HCT116 (cell line): Measurements from ENCODE around the gene SPINK13. TPM values are rescaled to one million over a fixed set of nuclear protein-coding genes. Genes with fewer than 3 reads are reported as not detected.

ENCODE experiments used
- ATAC-seq: fragments of 200-7000 bp; cut with Tn5 transposase; 2 replicates; pipeline ENCODE4 v1.9.1; 2020; ENCODE audit warnings: mild to moderate bottlenecking, moderate library complexity
- BruUV-seq: library from RNA; stranded (reverse); fragments of 400-500 nt; replicated peaks from 2 replicates; lab custom pipeline; 2021; lab: Mats Ljungman, UMichigan
- CTCF ChIA-PET: fragments of 300-600 bp; sonication (Branson Sonifier 250); formaldehyde crosslinking; loops from one replicate; lab custom pipeline; 2021; ENCODE audit warnings: antibody characterized with exemption; lab: Charles Lee
- POLR2A ChIA-PET: fragments of 300-600, 350-600 bp; sonication (Branson Sonifier 250); formaldehyde crosslinking; loops from one replicate; lab custom pipeline; 2021; ENCODE audit warnings: antibody characterized with exemption; lab: Charles Lee
- RAD21 ChIA-PET, 2 experiments: fragments of 300-600 bp; sonication (Branson Sonifier 250); formaldehyde crosslinking; loops; one replicate each; lab custom pipeline; 2023; ENCODE audit warnings: low total read pairs in 2 of 2; ENCODE audit not compliant: uncharacterized antibody in 2 of 2, unreplicated experiment in 2 of 2, low non-redundant PET in 1 of 2; lab: Charles Lee
- DNase-seq: peaks from one replicate; pipeline ENCODE4 v3.0.0-alpha.2; 2010; ENCODE audit warnings: low read depth, low spot score
- H2AFZ ChIP-seq: fragments of 200-600 bp; shearing (Covaris generic), sonication (generic); 2 replicates; pipeline ENCODE4 v1.6.1; 2017; ENCODE audit warnings: low read depth, mixed run types, mixed read lengths, antibody characterized with exemption, low read length; ENCODE audit not compliant: poor library complexity, severe bottlenecking
- H3K27ac ChIP-seq: 2 replicates; pipeline ENCODE4 v1.5.1; 2012; ENCODE audit warnings: low read depth, low read length
- H3K27me3 ChIP-seq: fragments of 200-600 bp; sonication (generic); 2 replicates; pipeline ENCODE4 v1.6.1; 2016; ENCODE audit warnings: mixed run types, low read length, mixed read lengths; ENCODE audit not compliant: insufficient read depth
- H3K36me3 ChIP-seq, 2 experiments: fragments of 200-500 bp in 1 of 2; fragments of 200-600 bp in 1 of 2; sonication (Bioruptor generic) in 1 of 2; sonication (generic) in 1 of 2; 2 replicates each; pipeline versions ENCODE4 v1.5.1 to v1.6.1; 2014 to 2016; ENCODE audit warnings: low read length in 2 of 2, inconsistent platforms in 1 of 2, mixed read lengths in 1 of 2, mixed run types in 1 of 2; ENCODE audit not compliant: insufficient read depth in 2 of 2, control insufficient read depth in 1 of 2
- H3K4me1 ChIP-seq, 2 experiments: fragments of 200-600 bp in 1 of 2; sonication (generic) in 1 of 2; 2 replicates each; pipeline versions ENCODE4 v1.5.1 to v1.6.1; 2012 to 2017; ENCODE audit warnings: low read length in 2 of 2, inconsistent platforms in 1 of 2, mild to moderate bottlenecking in 1 of 2, mixed read lengths in 1 of 2, mixed run types in 1 of 2, moderate library complexity in 1 of 2; ENCODE audit not compliant: insufficient read depth in 2 of 2, control insufficient read depth in 1 of 2
- H3K4me2 ChIP-seq: fragments of 200-600 bp; sonication (generic); 2 replicates; pipeline ENCODE4 v1.6.1; 2017; ENCODE audit warnings: mixed run types, low read length, mixed read lengths
- H3K4me3 ChIP-seq, 2 experiments: fragments of 200-600 bp in 1 of 2; sonication (generic) in 1 of 2; replicated peaks in 1 of 2; 2 replicates each; pipeline ENCODE4 v1.5.1; 2011 to 2016; ENCODE audit warnings: low read length in 2 of 2, control low read depth in 1 of 2, low read depth in 1 of 2, mild to moderate bottlenecking in 1 of 2, mixed read lengths in 1 of 2, mixed run types in 1 of 2
- H3K79me2 ChIP-seq: fragments of 200-600 bp; sonication (generic); 2 replicates; pipeline ENCODE4 v1.6.1; 2017; ENCODE audit warnings: mild to moderate bottlenecking, mixed run types, low read length, moderate library complexity, mixed read lengths; ENCODE audit not compliant: insufficient read depth
- H3K9ac ChIP-seq: fragments of 200-600 bp; sonication (generic); 2 replicates; pipeline ENCODE4 v1.6.1; 2016; ENCODE audit warnings: low read length, mixed read lengths
- H3K9me2 ChIP-seq: fragments of 200-600 bp; sonication (generic), shearing (Covaris generic); 2 replicates; pipeline ENCODE4 v1.6.1; 2017; ENCODE audit warnings: mixed run types, mild to moderate bottlenecking, moderate library complexity; ENCODE audit not compliant: insufficient read depth
- H3K9me3 ChIP-seq, 2 experiments: fragments of 200-500 bp in 1 of 2; fragments of 200-600 bp in 1 of 2; sonication (Bioruptor generic) in 1 of 2; sonication (generic) in 1 of 2; 2 replicates each; pipeline ENCODE4 v1.6.1; 2014 to 2017; ENCODE audit warnings: low read length in 2 of 2, mixed read lengths in 2 of 2, inconsistent platforms in 1 of 2, low read depth in 1 of 2, mild to moderate bottlenecking in 1 of 2, mixed run types in 1 of 2, moderate library complexity in 1 of 2; ENCODE audit not compliant: control insufficient read depth in 1 of 2, insufficient read depth in 1 of 2
- H4K20me1 ChIP-seq: fragments of 200-600 bp; sonication (generic), shearing (Covaris generic); 2 replicates; pipeline ENCODE4 v1.6.1; 2017; ENCODE audit warnings: mixed run types, mild to moderate bottlenecking, moderate library complexity; ENCODE audit not compliant: insufficient read depth
- CEBPB ChIP-seq: IDR thresholded peaks from 2 replicates; pipeline ENCODE4 v1.6.1; 2012; ENCODE audit warnings: low read depth
- EGR1 ChIP-seq: IDR thresholded peaks from 2 replicates; pipeline ENCODE4 v1.6.1; 2012; ENCODE audit warnings: low read depth
- ELF1 ChIP-seq: IDR thresholded peaks from 2 replicates; pipeline ENCODE4 v1.6.1; 2012; ENCODE audit warnings: low read depth, borderline replicate concordance
- POLR2A ChIP-seq: IDR thresholded peaks from 2 replicates; pipeline ENCODE4 v1.7.0; 2011; ENCODE audit warnings: borderline replicate concordance; ENCODE audit not compliant: insufficient read depth, insufficient read length; ENCODE audit errors: extremely low read depth
- RAD21 ChIP-seq: IDR thresholded peaks from 2 replicates; pipeline ENCODE4 v1.6.1; 2012; ENCODE audit warnings: low read depth, mild to moderate bottlenecking
- TCF7L2 ChIP-seq: IDR thresholded peaks from 2 replicates; pipeline ENCODE4 v1.7.0; 2011; ENCODE audit warnings: borderline replicate concordance, inconsistent platforms; ENCODE audit not compliant: insufficient read depth, insufficient read length; ENCODE audit errors: extremely low read depth
- ZFX ChIP-seq: fragments of 450-650 bp; IDR thresholded peaks from 2 replicates; pipeline ENCODE4 v1.6.1; 2017
- intact Hi-C: fragments of 100-400 bp; cut with micrococcal nuclease; formaldehyde crosslinking; loops from 2 replicates; pipeline ENCODE4 v1.10.0; 2022
- total RNA-seq: library from RNA; stranded (reverse); gene quantifications from one replicate; pipeline ENCODE4 v1.2.1, GENCODE V29; 2021; ENCODE audit not compliant: unreplicated experiment
- TF ChIP-seq, protein P1 (sequence below), 3 experiments: fragments of 200-600 bp in 1 of 3; sonication (generic) in 1 of 3; IDR thresholded peaks in 2 of 3; conservative IDR thresholded peaks in 1 of 3; 2 replicates each; pipeline ENCODE4 v1.5.1; 2012 to 2017; ENCODE audit warnings: low read depth in 2 of 3, low read length in 2 of 3, antibody characterized with exemption in 1 of 3, borderline replicate concordance in 1 of 3, control low read depth in 1 of 3, mild to moderate bottlenecking in 1 of 3, mixed read lengths in 1 of 3, mixed run types in 1 of 3, moderate library complexity in 1 of 3; ENCODE audit not compliant: insufficient read depth in 1 of 3
- TF ChIP-seq, protein P2 (sequence below): IDR thresholded peaks from 2 replicates; pipeline ENCODE4 v1.6.1; 2012
- TF ChIP-seq, protein P3 (sequence below): IDR thresholded peaks from 2 replicates; pipeline ENCODE4 v1.6.1; 2011; ENCODE audit warnings: mild to moderate bottlenecking, low read length, moderate library complexity; ENCODE audit not compliant: insufficient replicate concordance; ENCODE audit errors: extremely low read depth

The SPINK13 gene
- total RNA-seq, 1 experiment from 2014 or later = not detected

DNA sequence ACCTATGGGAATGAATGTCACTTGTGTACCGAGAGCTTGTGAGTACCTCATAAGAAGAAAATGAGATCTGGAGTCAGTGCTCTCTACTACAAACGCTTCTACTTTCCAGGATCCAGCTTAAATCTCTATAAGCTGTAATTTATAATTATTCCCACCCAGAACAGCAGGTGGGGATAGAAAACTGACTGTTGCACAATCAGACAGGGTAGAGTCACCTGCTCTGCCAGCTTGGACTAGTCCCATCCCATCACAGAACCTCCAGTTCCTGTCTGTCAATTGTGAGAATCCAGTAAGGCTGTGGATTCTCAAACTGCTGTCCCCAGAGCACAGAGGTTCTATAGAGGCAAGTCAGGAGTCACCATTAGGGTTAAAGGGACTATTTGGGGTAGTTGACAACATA, 45.6 kb downstream of the SPINK13 start:
- H2AFZ ChIP-seq = no peak overlapping the region
- H3K9me2 ChIP-seq = no peaks in the 10 kb centered on the region
- BruUV-seq = no TSS peak
- no peaks in the 10 kb centered on the region for H3K4me1 ChIP-seq
- DNase-seq (no peak), ATAC-seq (no peak)
- no peaks in the 10 kb centered on the region for H3K36me3 ChIP-seq
- no peak overlapping the region for H3K4me2 ChIP-seq
- ChIA-PET RAD21 (no interaction called here), POLR2A (no interaction called here), CTCF (interaction anchor here (1.2 to 1.3 kb wide), 2 partner anchors 61 to 417 kb away, joined by 4 to 5 read pairs; no protein-coding TSS in a partner anchor)
- H3K79me2 ChIP-seq = no peaks in the 10 kb centered on the region
- H3K9ac ChIP-seq = no peak overlapping the region
- H3K27ac ChIP-seq = no peak overlapping the region
- no peak overlapping the region for H3K4me3 ChIP-seq
- 0 out of 2 replicates have a peak, but pooled peaks cover 4% of the 10 kb centered on the region for H3K27me3 ChIP-seq
- no peaks in the 10 kb centered on the region for H3K9me3 ChIP-seq
- intact Hi-C loops = no loop called here
- TF ChIP-seq, protein P1, sequence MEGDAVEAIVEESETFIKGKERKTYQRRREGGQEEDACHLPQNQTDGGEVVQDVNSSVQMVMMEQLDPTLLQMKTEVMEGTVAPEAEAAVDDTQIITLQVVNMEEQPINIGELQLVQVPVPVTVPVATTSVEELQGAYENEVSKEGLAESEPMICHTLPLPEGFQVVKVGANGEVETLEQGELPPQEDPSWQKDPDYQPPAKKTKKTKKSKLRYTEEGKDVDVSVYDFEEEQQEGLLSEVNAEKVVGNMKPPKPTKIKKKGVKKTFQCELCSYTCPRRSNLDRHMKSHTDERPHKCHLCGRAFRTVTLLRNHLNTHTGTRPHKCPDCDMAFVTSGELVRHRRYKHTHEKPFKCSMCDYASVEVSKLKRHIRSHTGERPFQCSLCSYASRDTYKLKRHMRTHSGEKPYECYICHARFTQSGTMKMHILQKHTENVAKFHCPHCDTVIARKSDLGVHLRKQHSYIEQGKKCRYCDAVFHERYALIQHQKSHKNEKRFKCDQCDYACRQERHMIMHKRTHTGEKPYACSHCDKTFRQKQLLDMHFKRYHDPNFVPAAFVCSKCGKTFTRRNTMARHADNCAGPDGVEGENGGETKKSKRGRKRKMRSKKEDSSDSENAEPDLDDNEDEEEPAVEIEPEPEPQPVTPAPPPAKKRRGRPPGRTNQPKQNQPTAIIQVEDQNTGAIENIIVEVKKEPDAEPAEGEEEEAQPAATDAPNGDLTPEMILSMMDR (IDR thresholded peaks at IDR 0.05 in 2 of 3, conservative IDR thresholded peaks at IDR 0.05 in 1 of 3; ENCODE audit: borderline replicate concordance in 1 of 3, insufficient read depth in 1 of 3, low read depth in 2 of 3, low read length in 2 of 3) = peak in 1 of 3 experiments; percentile 20; a peak in 1 of 6 replicates
- TF ChIP-seq, protein P2, sequence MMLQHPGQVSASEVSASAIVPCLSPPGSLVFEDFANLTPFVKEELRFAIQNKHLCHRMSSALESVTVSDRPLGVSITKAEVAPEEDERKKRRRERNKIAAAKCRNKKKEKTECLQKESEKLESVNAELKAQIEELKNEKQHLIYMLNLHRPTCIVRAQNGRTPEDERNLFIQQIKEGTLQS = no peak
- peak; percentile 41 for TF ChIP-seq RAD21
- peak; percentile 56 for TF ChIP-seq CEBPB
- TF ChIP-seq, all 23 proteins: peak for 3
- no peaks in the 10 kb centered on the region; the same call in 1 of the 2 replicates for H4K20me1 ChIP-seq

DNA sequence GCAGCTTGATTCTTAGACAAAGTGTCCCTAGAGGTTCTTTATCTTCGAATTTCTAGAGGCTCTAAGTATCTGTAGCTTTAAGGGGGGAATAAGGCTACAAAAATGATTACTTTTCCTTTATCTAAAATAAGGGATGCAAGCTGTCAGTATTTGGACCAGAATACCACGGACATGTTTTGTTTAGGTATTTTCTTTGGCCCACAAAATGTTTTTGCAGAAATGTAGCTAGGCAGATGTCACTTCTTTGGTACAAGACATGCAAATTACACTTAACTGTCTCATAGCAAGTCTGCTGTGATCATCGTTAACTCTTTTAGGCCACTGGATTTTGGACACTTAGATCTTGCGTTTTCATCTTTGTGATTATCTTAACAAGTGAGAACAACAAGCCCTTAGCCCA, 46.1 kb downstream of the SPINK13 start:
- Histone ChIP-seq H3K36me3 (no peaks in the 10 kb centered on the region), H3K27me3 (0 out of 2 replicates have a peak, but pooled peaks cover 4% of the 10 kb centered on the region), H3K4me3 (no peak overlapping the region), H3K9me3 (no peaks in the 10 kb centered on the region), H3K9ac (no peak overlapping the region), H3K4me2 (no peak overlapping the region), H3K4me1 (no peaks in the 10 kb centered on the region), H3K9me2 (no peaks in the 10 kb centered on the region), H3K27ac (no peak overlapping the region), H3K79me2 (no peaks in the 10 kb centered on the region), H2AFZ (no peak overlapping the region), H4K20me1 (no peaks in the 10 kb centered on the region; the same call in 1 of the 2 replicates)
- TF ChIP-seq, protein P3, sequence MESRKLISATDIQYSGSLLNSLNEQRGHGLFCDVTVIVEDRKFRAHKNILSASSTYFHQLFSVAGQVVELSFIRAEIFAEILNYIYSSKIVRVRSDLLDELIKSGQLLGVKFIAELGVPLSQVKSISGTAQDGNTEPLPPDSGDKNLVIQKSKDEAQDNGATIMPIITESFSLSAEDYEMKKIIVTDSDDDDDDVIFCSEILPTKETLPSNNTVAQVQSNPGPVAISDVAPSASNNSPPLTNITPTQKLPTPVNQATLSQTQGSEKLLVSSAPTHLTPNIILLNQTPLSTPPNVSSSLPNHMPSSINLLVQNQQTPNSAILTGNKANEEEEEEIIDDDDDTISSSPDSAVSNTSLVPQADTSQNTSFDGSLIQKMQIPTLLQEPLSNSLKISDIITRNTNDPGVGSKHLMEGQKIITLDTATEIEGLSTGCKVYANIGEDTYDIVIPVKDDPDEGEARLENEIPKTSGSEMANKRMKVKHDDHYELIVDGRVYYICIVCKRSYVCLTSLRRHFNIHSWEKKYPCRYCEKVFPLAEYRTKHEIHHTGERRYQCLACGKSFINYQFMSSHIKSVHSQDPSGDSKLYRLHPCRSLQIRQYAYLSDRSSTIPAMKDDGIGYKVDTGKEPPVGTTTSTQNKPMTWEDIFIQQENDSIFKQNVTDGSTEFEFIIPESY = no peak
- TF ChIP-seq EGR1 = no peak
- TF ChIP-seq POLR2A = no peak
- TF ChIP-seq CEBPB = no peak
- TF ChIP-seq, protein P2 = no peak
- no peak for TF ChIP-seq ZFX
- TF ChIP-seq TCF7L2 = no peak
- no peak for TF ChIP-seq ELF1
- ChIA-PET POLR2A (no interaction called here), CTCF (interaction anchor here (1.2 to 1.3 kb wide), 2 partner anchors 60 to 416 kb away, joined by 4 to 5 read pairs; no protein-coding TSS in a partner anchor), RAD21 (no interaction called here)
- intact Hi-C loops = no loop called here
- no peak for DNase-seq
- no TSS peak for BruUV-seq
- no peak for ATAC-seq
